ENCODE results near the gene HIPK3. TPM values are rescaled to one million over a fixed set of nuclear protein-coding genes. Genes with fewer than 3 reads are reported as not detected.
"Not testable (repeated sequence)": the region's sequence is repeated elsewhere in the genome, so short reads cannot be mapped to it uniquely, and the experiment has no call there.

HIPK3 gene
- total and polyA plus RNA-seq, 4 donors: 24.8 to 251 (median 119) TPM

DNA sequence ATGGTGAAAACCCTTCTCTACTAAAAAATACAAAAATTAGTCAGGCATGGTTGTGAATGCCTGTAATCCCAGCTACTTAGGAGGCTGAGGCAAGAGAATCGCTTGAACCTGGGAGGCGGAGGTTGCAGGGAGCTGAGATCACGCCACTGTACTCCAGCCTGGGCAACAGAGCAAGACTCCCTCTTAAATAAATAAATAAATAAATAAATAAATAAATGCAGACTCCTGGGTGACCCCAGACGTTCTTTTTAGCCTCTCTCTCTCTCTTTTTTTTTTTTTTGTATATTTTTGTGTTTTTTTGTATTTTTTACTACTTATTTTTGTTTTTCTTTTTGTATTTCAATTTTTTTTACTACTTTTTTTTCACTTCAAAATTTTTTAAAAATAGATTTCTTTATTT, 111.3 kb downstream of the HIPK3 start:
- H3K4me1 ChIP-seq (ENCODE audit: control insufficient read depth in 1 of 2, insufficient read depth in 2 of 2, low read length in 2 of 2); H3K4me3 ChIP-seq (ENCODE audit: low read length in 2 of 2); ATAC-seq (ENCODE audit: low FRiP score); DNase-seq; H3K9me3 ChIP-seq (ENCODE audit: control insufficient read depth, low read length); H3K27me3 ChIP-seq (ENCODE audit: control insufficient read depth in 1 of 2, insufficient read depth in 2 of 2, low read length in 1 of 2); H3K36me3 ChIP-seq (ENCODE audit: control insufficient read depth in 1 of 2, insufficient read depth in 2 of 2, low read length in 1 of 2); H3K27ac ChIP-seq (ENCODE audit: low read depth in 1 of 2, low read length in 2 of 2): not testable (repeated sequence)
- 88 to 92% methylated on average over 4 of the region's 4 CpGs for WGBS, 2 donors
- intact Hi-C loops (cut with DNase I): loop anchor here in 1 of 2 donors (5.0 kb wide), 2 partner anchors 299 to 459 kb away; no protein-coding TSS in a partner anchor

DNA sequence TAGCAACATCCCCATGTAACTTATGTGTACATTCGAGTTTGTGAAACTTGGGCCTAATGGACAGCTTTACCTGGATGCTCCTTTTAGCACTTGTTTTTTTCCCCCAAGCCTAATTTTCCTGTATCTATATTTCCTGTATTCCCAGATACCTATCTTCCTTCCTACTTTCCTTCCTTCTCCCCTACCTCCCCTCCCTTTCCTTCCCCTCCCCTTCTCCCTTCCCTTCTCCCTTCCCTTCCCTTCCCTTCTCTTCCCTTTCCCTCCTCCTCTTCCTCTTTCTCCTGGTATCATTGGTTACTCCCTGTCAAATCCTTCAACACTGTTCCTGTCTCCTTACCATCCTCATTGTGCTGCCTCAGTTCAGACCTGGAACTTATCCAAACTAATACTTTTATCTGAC, 111.8 kb downstream of the HIPK3 start:
- Histone ChIP-seq H3K27ac (ENCODE audit: low read depth in 1 of 2, low read length in 2 of 2) (no peak overlapping the region), H3K27me3 (ENCODE audit: control insufficient read depth in 1 of 2, insufficient read depth in 2 of 2, low read length in 1 of 2) (no peaks in the 10 kb centered on the region), H3K4me1 (ENCODE audit: control insufficient read depth in 1 of 2, insufficient read depth in 2 of 2, low read length in 2 of 2) (no peaks in the 10 kb centered on the region), H3K4me3 (ENCODE audit: low read length in 2 of 2) (no peak overlapping the region), H3K9me3 (ENCODE audit: control insufficient read depth, low read length) (no peaks in the 10 kb centered on the region), H3K36me3 (ENCODE audit: control insufficient read depth in 1 of 2, insufficient read depth in 2 of 2, low read length in 1 of 2) (no peaks in the 10 kb centered on the region)
- DNase-seq (no peak), ATAC-seq (ENCODE audit: low FRiP score) (no peak)
- intact Hi-C loops (cut with DNase I): loop anchor here in 1 of 2 donors (5.0 kb wide), 2 partner anchors 298 to 458 kb away; no protein-coding TSS in a partner anchor
- 99 to 100% methylated on average over 1 of the region's 1 CpG for WGBS, 2 donors

DNA sequence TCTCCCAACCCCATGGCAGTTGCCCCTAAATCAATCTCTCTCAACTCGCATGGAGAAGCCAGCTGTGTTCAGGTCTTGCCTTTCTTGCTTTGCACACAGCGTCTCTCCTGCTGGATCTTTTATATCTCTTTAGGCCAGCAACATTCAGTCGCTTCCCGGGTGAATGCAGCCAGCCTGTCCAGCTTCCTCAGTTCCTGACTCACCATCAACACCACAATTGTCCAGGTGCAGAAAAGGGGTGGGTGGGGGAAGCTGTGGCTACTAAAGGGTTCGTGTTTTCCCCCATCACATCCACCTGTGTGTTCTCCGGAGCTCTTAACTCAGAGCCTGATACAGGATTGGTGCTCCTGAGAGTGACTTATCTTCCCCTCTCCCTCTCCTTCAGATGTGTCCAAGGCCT, 116.5 kb downstream of the HIPK3 start:
- 80 to 87% methylated on average over 6 of the region's 6 CpGs for WGBS, 2 donors
- no peak for ATAC-seq (ENCODE audit: low FRiP score)
- DNase-seq: no peak
- H3K27ac ChIP-seq (ENCODE audit: low read depth in 1 of 2, low read length in 2 of 2): no peak overlapping the region
- intact Hi-C loops (cut with DNase I): no loop called here
- H3K27me3 ChIP-seq (ENCODE audit: control insufficient read depth in 1 of 2, insufficient read depth in 2 of 2, low read length in 1 of 2): no peaks in the 10 kb centered on the region
- no peak overlapping the region for H3K4me3 ChIP-seq (ENCODE audit: low read length in 2 of 2)
- no peaks in the 10 kb centered on the region for H3K36me3 ChIP-seq (ENCODE audit: control insufficient read depth in 1 of 2, insufficient read depth in 2 of 2, low read length in 1 of 2)
- no peaks in the 10 kb centered on the region for H3K9me3 ChIP-seq (ENCODE audit: control insufficient read depth, low read length)
- no peaks in the 10 kb centered on the region for H3K4me1 ChIP-seq (ENCODE audit: control insufficient read depth in 1 of 2, insufficient read depth in 2 of 2, low read length in 2 of 2)

DNA sequence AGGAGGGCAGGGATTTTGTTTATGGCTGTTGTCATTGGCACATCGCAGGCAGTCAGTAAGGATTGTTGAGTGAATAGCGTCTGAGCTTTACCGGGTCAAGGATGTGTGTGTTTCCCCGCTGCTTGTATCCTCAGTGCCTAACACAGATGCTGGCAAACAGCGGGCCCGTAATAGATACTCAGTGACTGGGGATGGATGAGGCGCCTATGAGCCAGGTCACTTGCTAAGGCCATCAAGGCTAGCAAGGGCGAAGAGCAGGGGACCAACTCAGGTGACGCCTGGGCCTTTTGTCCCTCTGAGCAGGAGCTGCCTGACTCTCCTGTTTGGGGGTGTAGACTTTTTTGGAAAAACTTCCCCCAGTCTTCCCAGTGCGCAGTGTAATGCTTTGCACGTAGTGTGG, 118.1 kb downstream of the HIPK3 start:
- DNase-seq: no peak
- 82 to 83% methylated on average over 11 of the region's 11 CpGs for WGBS, 2 donors
- H3K27me3 ChIP-seq (ENCODE audit: control insufficient read depth in 1 of 2, insufficient read depth in 2 of 2, low read length in 1 of 2): no peaks in the 10 kb centered on the region
- ATAC-seq (ENCODE audit: low FRiP score): no peak
- H3K4me1 ChIP-seq (ENCODE audit: control insufficient read depth in 1 of 2, insufficient read depth in 2 of 2, low read length in 2 of 2): no peaks in the 10 kb centered on the region
- H3K36me3 ChIP-seq (ENCODE audit: control insufficient read depth in 1 of 2, insufficient read depth in 2 of 2, low read length in 1 of 2): no peaks in the 10 kb centered on the region
- no peak overlapping the region for H3K27ac ChIP-seq (ENCODE audit: low read depth in 1 of 2, low read length in 2 of 2)
- intact Hi-C loops (cut with DNase I): no loop called here
- no peak overlapping the region for H3K4me3 ChIP-seq (ENCODE audit: low read length in 2 of 2)
- no peaks in the 10 kb centered on the region for H3K9me3 ChIP-seq (ENCODE audit: control insufficient read depth, low read length)

DNA sequence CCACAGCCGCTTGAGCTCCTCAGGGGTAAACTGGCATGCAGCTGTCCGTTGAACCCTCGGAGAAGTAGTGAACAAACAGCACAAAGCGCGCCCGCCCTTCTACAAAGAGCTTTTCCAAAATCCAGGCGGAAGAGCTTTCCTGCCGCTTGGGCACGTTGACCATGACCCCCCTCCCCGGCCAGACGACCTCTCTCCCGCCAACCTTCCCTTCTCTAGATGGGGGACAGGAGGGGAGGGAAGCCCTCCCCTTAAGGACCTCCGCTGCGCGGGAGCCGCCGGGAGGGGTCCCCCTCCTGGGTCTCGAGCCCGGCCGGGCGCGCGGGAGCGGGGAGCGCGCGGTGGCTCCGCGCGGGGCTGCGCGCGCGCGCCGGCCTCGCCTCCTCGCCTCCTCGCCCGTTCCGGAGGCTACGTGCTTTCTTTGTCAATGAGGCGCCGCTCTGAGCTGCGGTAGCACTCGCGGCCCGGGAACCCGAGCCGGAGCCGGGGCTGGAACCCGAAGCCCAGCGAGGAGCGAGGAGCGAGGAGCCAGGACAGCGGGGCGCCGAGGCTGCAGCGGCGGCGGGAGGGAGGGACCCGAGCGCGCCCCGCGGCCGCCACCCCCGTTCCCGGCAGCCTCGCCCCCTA, 118.6 kb downstream of the HIPK3 start, which contains the start of gene KIAA1549L:
Gene KIAA1549L (plus strand): TSS at position 421 of the 624 bp plus-strand sequence.
- 1% methylated on average over 58 to 70 of the region's 70 CpGs for WGBS, 2 donors
- ATAC-seq (ENCODE audit: low FRiP score) (no peak), DNase-seq (no peak)
- Histone ChIP-seq H3K36me3 (ENCODE audit: control insufficient read depth in 1 of 2, insufficient read depth in 2 of 2, low read length in 1 of 2) (no peaks in the 10 kb centered on the region), H3K9me3 (ENCODE audit: control insufficient read depth, low read length) (no peaks in the 10 kb centered on the region), H3K4me1 (ENCODE audit: control insufficient read depth in 1 of 2, insufficient read depth in 2 of 2, low read length in 2 of 2) (no peaks in the 10 kb centered on the region), H3K27me3 (ENCODE audit: control insufficient read depth in 1 of 2, insufficient read depth in 2 of 2, low read length in 1 of 2) (no peaks in the 10 kb centered on the region), H3K27ac (ENCODE audit: low read depth in 1 of 2, low read length in 2 of 2) (no peak within 1 kb of the TSS), H3K4me3 (ENCODE audit: low read length in 2 of 2) (peak within 1 kb of the TSS; percentile 28 to 65)
- intact Hi-C loops (cut with DNase I): no loop called here

DNA sequence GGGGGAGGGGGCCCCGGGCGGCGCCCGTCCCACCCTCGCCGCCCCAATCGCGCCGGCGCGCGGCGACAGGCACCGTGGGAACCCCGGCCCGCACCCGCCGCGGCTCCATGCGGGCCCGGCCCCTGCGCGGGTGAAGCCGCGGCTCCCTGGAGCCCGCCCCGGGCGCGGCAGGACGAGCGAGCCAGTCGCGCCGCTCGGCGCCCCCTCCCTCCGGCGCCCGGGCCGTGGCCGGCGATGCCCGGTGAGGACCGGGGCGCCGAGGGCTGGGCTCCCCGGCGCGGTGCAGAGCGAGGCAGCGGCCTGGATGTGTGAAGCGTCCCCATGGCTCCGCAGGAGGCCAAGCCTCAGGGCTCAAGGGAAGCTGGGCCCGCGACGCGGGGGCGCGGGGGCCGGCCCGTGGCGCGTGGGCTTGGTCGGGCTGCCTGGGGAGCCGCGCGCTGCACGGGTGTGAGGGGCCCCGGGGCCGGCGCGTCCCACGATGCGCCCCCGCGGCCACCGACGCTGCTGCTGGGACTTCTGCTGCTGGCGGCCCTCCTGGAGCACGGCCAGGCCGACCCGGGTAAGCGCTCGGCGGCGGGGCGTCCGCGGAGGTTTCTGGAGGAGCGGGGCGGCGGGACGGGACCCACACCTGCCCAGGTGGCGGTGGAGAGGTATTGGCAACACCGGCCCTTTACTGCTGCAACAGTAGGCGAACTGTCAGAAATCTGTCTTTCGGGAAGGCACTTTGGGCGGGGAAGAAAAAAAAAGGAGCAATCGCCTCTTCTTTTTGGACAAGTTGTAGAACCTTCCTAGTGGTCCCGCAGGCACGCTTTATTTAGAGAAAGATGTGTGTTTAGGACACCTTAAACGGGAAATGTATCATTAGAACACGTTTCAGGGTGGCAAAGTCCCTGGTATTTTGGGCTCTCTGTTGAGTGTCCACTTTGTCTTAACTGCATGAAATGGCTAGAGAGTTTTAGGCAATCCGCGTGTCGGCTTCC, 119.4 kb downstream of the HIPK3 start:
- no peaks in the 10 kb centered on the region for H3K36me3 ChIP-seq (ENCODE audit: control insufficient read depth in 1 of 2, insufficient read depth in 2 of 2, low read length in 1 of 2)
- DNase-seq (no peak), ATAC-seq (ENCODE audit: low FRiP score) (no peak)
- intact Hi-C loops (cut with DNase I): no loop called here
- peak overlapping the region; percentile 28 to 65 for H3K4me3 ChIP-seq (ENCODE audit: low read length in 2 of 2)
- H3K27ac ChIP-seq (ENCODE audit: low read depth in 1 of 2, low read length in 2 of 2): no peak overlapping the region
- 2% methylated on average over 85 to 106 of the region's 106 CpGs for WGBS, 2 donors
- H3K27me3 ChIP-seq (ENCODE audit: control insufficient read depth in 1 of 2, insufficient read depth in 2 of 2, low read length in 1 of 2): no peaks in the 10 kb centered on the region
- H3K4me1 ChIP-seq (ENCODE audit: control insufficient read depth in 1 of 2, insufficient read depth in 2 of 2, low read length in 2 of 2): no peaks in the 10 kb centered on the region
- no peaks in the 10 kb centered on the region for H3K9me3 ChIP-seq (ENCODE audit: control insufficient read depth, low read length)

DNA sequence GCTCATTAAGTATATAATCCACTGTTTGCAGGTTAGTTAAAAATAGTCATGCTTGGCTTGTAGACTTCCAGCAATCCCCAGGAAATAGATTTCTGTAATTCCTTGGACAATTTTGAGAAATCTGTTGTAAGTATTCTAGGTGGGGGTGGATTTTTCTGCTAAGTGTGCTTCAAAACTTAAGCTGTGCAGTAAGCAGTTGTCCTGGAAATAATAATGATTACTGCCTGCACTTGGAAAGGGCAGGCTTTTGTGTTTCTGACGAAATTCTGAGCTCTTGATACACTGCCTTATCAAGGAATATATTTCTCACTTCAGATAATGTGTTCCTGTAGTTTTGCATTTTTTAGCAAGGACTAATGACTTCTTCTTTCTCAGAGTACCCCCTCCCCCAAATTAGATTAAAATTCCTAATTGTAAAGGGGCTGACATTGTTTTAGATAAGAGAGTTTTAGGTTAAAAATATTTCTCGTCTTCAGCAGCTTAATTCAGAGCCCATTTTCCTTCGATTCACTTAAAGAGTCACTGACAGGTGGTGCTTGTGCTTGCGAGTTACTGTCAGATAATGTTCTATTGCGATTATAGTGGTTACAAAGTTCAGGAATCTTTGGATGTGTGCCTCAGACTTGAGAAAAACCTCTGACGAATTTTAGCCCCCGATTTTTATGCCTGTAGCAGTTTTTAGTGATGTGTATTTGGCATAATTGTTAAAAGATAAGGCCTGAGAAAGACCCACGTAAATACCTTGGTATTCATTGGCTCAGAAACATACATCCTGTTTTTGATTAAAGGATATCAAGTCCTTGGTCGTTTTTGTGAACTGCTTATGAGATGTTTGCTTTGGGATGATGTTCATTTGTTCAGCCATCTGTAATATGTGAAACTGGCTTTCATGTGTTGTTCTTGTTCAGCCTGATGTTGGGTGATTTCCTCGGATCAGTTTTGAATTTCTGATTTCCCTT, 120.5 kb downstream of the HIPK3 start:
- Histone ChIP-seq H3K36me3 (ENCODE audit: control insufficient read depth in 1 of 2, insufficient read depth in 2 of 2, low read length in 1 of 2) (no peaks in the 10 kb centered on the region), H3K27ac (ENCODE audit: low read depth in 1 of 2, low read length in 2 of 2) (no peak overlapping the region), H3K4me1 (ENCODE audit: control insufficient read depth in 1 of 2, insufficient read depth in 2 of 2, low read length in 2 of 2) (no peaks in the 10 kb centered on the region), H3K9me3 (ENCODE audit: control insufficient read depth, low read length) (no peaks in the 10 kb centered on the region), H3K27me3 (ENCODE audit: control insufficient read depth in 1 of 2, insufficient read depth in 2 of 2, low read length in 1 of 2) (no peaks in the 10 kb centered on the region), H3K4me3 (ENCODE audit: low read length in 2 of 2) (no peak overlapping the region)
- intact Hi-C loops (cut with DNase I): no loop called here
- WGBS, 2 donors: 39 to 40% methylated on average over 10 of the region's 10 CpGs
- ATAC-seq (ENCODE audit: low FRiP score): no peak
- DNase-seq: no peak

DNA sequence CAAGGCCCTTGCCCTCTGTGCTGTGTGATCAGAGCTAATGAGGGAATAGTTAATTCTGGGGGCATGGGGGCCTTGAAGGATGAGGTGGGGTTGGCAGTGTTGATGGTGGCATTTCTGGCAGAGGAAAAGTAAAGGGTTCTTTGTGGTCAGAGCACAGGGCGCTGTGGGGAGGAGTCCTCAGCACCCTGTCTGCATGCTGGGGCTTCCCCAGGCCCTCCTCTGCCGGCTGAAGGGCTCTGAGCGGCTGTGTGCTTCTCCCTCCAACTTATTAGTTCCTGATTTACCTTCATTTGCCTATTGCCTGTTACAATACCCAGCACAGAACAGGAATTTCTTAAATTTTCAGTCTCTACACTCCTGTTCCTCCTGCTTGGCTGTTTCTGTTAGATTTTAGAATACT, 122.8 kb downstream of the HIPK3 start:
- H3K4me1 ChIP-seq (ENCODE audit: control insufficient read depth in 1 of 2, insufficient read depth in 2 of 2, low read length in 2 of 2): no peaks in the 10 kb centered on the region
- WGBS, 2 donors: 91 to 100% methylated on average over 3 of the region's 3 CpGs
- ATAC-seq (ENCODE audit: low FRiP score) (no peak), DNase-seq (no peak)
- H3K36me3 ChIP-seq (ENCODE audit: control insufficient read depth in 1 of 2, insufficient read depth in 2 of 2, low read length in 1 of 2): no peaks in the 10 kb centered on the region
- no peak overlapping the region for H3K27ac ChIP-seq (ENCODE audit: low read depth in 1 of 2, low read length in 2 of 2)
- H3K9me3 ChIP-seq (ENCODE audit: control insufficient read depth, low read length): no peaks in the 10 kb centered on the region
- intact Hi-C loops (cut with DNase I): no loop called here
- H3K27me3 ChIP-seq (ENCODE audit: control insufficient read depth in 1 of 2, insufficient read depth in 2 of 2, low read length in 1 of 2): no peaks in the 10 kb centered on the region
- no peak overlapping the region for H3K4me3 ChIP-seq (ENCODE audit: low read length in 2 of 2)

Measured in aorta (tissue), 5 donors.